WTC11 (cell line): ENCODE data around the gene GNPTG. TPM values are rescaled to one million over a fixed set of nuclear protein-coding genes. Genes with fewer than 3 reads are reported as not detected.
A peak's percentile ranks its signal among the peaks of the same experiment; 100 is the strongest.

Source experiments
- ATAC-seq: fragments of 200-7000 bp; cut with Tn5 transposase; 2 replicates; pipeline ENCODE4 v1.10.0; 2021; ENCODE audit warnings: mild to moderate bottlenecking, moderate library complexity
- CTCF ChIA-PET: fragments of 300-600 bp; sonication (Branson Sonifier 250); formaldehyde crosslinking; loops from one replicate; lab custom pipeline; 2021; ENCODE audit warnings: antibody characterized with exemption; lab: Charles Lee
- POLR2A ChIA-PET: fragments of 350-600 bp; sonication (Branson Sonifier 250); formaldehyde crosslinking; loops from one replicate; lab custom pipeline; 2021; ENCODE audit warnings: antibody characterized with exemption; lab: Charles Lee
- DNase-seq: peaks from one replicate; pipeline ENCODE4 v3.0.0; 2021; ENCODE audit warnings: low spot score
- H3K27ac Mint-ChIP-seq: 2 replicates; pipeline ENCODE4 v1.8.0; 2021; ENCODE audit warnings: mixed read lengths
- H3K27me3 Mint-ChIP-seq: 2 replicates; pipeline ENCODE4 v1.8.0; 2021; ENCODE audit warnings: low read depth, mild to moderate bottlenecking, moderate library complexity, mixed read lengths
- H3K36me3 Mint-ChIP-seq: 2 replicates; pipeline ENCODE4 v1.8.0; 2021; ENCODE audit warnings: mixed read lengths
- H3K4me1 Mint-ChIP-seq: 2 replicates; pipeline ENCODE4 v1.8.0; 2022; ENCODE audit warnings: mixed read lengths
- H3K4me3 Mint-ChIP-seq: 2 replicates; pipeline ENCODE4 v1.8.0; 2021; ENCODE audit warnings: mild to moderate bottlenecking, moderate library complexity, mixed read lengths
- H3K9me3 Mint-ChIP-seq: 2 replicates; pipeline ENCODE4 v1.8.0; 2021; ENCODE audit warnings: mixed read lengths
- ATF3 ChIP-seq: sonication (generic); formaldehyde crosslinking; conservative IDR thresholded peaks from 2 replicates; pipeline ENCODE4 v1.8.1; 2022; ENCODE audit warnings: mild to moderate bottlenecking, missing genetic modification reagents
- CBFB ChIP-seq: sonication (generic); formaldehyde crosslinking; IDR thresholded peaks from 2 replicates; pipeline ENCODE4 v1.8.1; 2022; ENCODE audit warnings: mild to moderate bottlenecking, low read depth, missing genetic modification reagents
- CREM ChIP-seq: sonication (generic); formaldehyde crosslinking; IDR thresholded peaks from 2 replicates; pipeline ENCODE4 v1.8.1; 2022; ENCODE audit warnings: mild to moderate bottlenecking, missing genetic modification reagents, moderate library complexity
- CTCF ChIP-seq: fragments of 200-600 bp; IDR thresholded peaks from 2 replicates; pipeline ENCODE4 v1.8.0; 2022; ENCODE audit warnings: antibody characterized with exemption
- E2F4 ChIP-seq: sonication (generic); formaldehyde crosslinking; IDR thresholded peaks from 2 replicates; pipeline ENCODE4 v1.8.1; 2022; ENCODE audit warnings: low read depth, mild to moderate bottlenecking, moderate library complexity, missing genetic modification reagents, borderline replicate concordance
- ELF4 ChIP-seq: sonication (generic); formaldehyde crosslinking; IDR thresholded peaks from 2 replicates; pipeline ENCODE4 v1.8.1; 2022; ENCODE audit warnings: low read depth, mild to moderate bottlenecking, moderate library complexity, missing genetic modification reagents
- EMX1 ChIP-seq: fragments of 250-450 bp; sonication (Bioruptor Pico); IDR thresholded peaks from 2 replicates; pipeline ENCODE4 v1.8.0; 2021; ENCODE audit warnings: mild to moderate bottlenecking
- GABPB1 ChIP-seq: sonication (generic); formaldehyde crosslinking; IDR thresholded peaks from 2 replicates; pipeline ENCODE4 v1.8.1; 2023; ENCODE audit warnings: mild to moderate bottlenecking, missing genetic modification reagents
- GTF2I ChIP-seq: fragments of 250-450 bp; sonication (Bioruptor Pico); conservative IDR thresholded peaks from 2 replicates; pipeline ENCODE4 v1.4.0; 2021; ENCODE audit warnings: mild to moderate bottlenecking
- HMGXB4 ChIP-seq: sonication (generic); formaldehyde crosslinking; IDR thresholded peaks from 2 replicates; pipeline ENCODE4 v1.8.1; 2023; ENCODE audit warnings: mild to moderate bottlenecking, moderate library complexity, missing genetic modification reagents
- JAZF1 ChIP-seq: fragments of 250-450 bp; sonication (Bioruptor Pico); IDR thresholded peaks from 2 replicates; pipeline ENCODE4 v1.9.0; 2021; ENCODE audit warnings: moderate library complexity, mild to moderate bottlenecking, inconsistent platforms
- NR2C2 ChIP-seq: sonication (generic); formaldehyde crosslinking; IDR thresholded peaks from 2 replicates; pipeline ENCODE4 v1.8.0; 2022; ENCODE audit warnings: mild to moderate bottlenecking, missing genetic modification reagents
- NR3C1 ChIP-seq: sonication (generic); formaldehyde crosslinking; conservative IDR thresholded peaks from 2 replicates; pipeline ENCODE4 v1.8.1; 2023; ENCODE audit warnings: low read depth, mild to moderate bottlenecking, missing genetic modification reagents
- RELA ChIP-seq: sonication (generic); formaldehyde crosslinking; IDR thresholded peaks from 2 replicates; pipeline ENCODE4 v1.8.1; 2022; ENCODE audit warnings: missing genetic modification reagents, mild to moderate bottlenecking, borderline replicate concordance
- RORB ChIP-seq: fragments of 250-450 bp; sonication (Bioruptor Pico); IDR thresholded peaks from 2 replicates; pipeline ENCODE4 v1.9.0; 2021; ENCODE audit warnings: mild to moderate bottlenecking
- SOX15 ChIP-seq: fragments of 250-450 bp; sonication (Bioruptor Pico); IDR thresholded peaks from 2 replicates; pipeline ENCODE4 v1.9.0; 2021; ENCODE audit warnings: mild to moderate bottlenecking
- SP1 ChIP-seq: sonication (generic); formaldehyde crosslinking; conservative IDR thresholded peaks from 2 replicates; pipeline ENCODE4 v1.8.1; 2022; ENCODE audit warnings: missing genetic modification reagents
- STAT6 ChIP-seq: sonication (generic); formaldehyde crosslinking; conservative IDR thresholded peaks from 2 replicates; pipeline ENCODE4 v1.8.1; 2023; ENCODE audit warnings: mild to moderate bottlenecking, low read depth, missing genetic modification reagents, moderate library complexity
- TEAD4 ChIP-seq: sonication (generic); formaldehyde crosslinking; IDR thresholded peaks from 2 replicates; pipeline ENCODE4 v1.8.0; 2022; ENCODE audit warnings: mild to moderate bottlenecking, missing genetic modification reagents
- ZMAT4 ChIP-seq: fragments of 250-450 bp; sonication (Bioruptor Pico); IDR thresholded peaks from 2 replicates; pipeline ENCODE4 v1.9.0; 2021; ENCODE audit warnings: mild to moderate bottlenecking
- ZNF396 ChIP-seq: fragments of 250-450 bp; sonication (Bioruptor Pico); IDR thresholded peaks from 2 replicates; pipeline ENCODE4 v1.8.0; 2021; ENCODE audit warnings: mild to moderate bottlenecking, moderate library complexity, borderline replicate concordance
- ZNF671 ChIP-seq: fragments of 250-450 bp; sonication (Bioruptor Pico); IDR thresholded peaks from 2 replicates; pipeline ENCODE4 v1.8.0; 2021; ENCODE audit warnings: mild to moderate bottlenecking
- total RNA-seq: library from RNA; stranded (reverse); gene quantifications from 3 replicates; pipeline ENCODE4 v1.2.3, GENCODE V29; 2021

The GNPTG gene
- total RNA-seq, 1 experiment from 2014 or later, result 35.9 TPM

GRCh38 chr16:1342526-1343427 is 9.0 kb upstream of the GNPTG start (continued):
- no peak for TF ChIP-seq ATF3 (CRISPR knock-in tag)
- no peak for TF ChIP-seq RELA
- 0 out of 2 replicates have a peak, but pooled peaks have one; percentile 11 for TF ChIP-seq GABPB1
- no peak for TF ChIP-seq ZMAT4 (CRISPR knock-in tag)
- TF ChIP-seq JAZF1 (CRISPR knock-in tag), result no peak
- no peak for TF ChIP-seq SOX15
- TF ChIP-seq TEAD4, result no peak
- TF ChIP-seq SP1 (CRISPR knock-in tag), result peak; percentile 98
- no peak for TF ChIP-seq CREM (CRISPR knock-in tag)
- no peak for TF ChIP-seq HMGXB4 (CRISPR knock-in tag)
- TF ChIP-seq ZNF671 (CRISPR knock-in tag), result no peak
- no peak for TF ChIP-seq ELF4 (CRISPR knock-in tag)
- TF ChIP-seq CBFB, result no peak
- TF ChIP-seq STAT6, result no peak
- no peak for TF ChIP-seq EMX1 (CRISPR knock-in tag)
- TF ChIP-seq ZNF396 (CRISPR knock-in tag), result no peak
- TF ChIP-seq RORB (CRISPR knock-in tag), result no peak
- TF ChIP-seq NR2C2 (CRISPR knock-in tag), result no peak
- TF ChIP-seq NR3C1 (CRISPR knock-in tag), result no peak

- TF ChIP-seq E2F4 (CRISPR knock-in tag), result no peak
- no peak for TF ChIP-seq GTF2I
- no peak for TF ChIP-seq CTCF
- no peaks in the 10 kb centered on the region for H3K9me3 Mint-ChIP-seq
- H3K27me3 Mint-ChIP-seq, result no peaks in the 10 kb centered on the region; the same call in 1 of the 2 replicates
- DNase-seq, result no peak
- ChIA-PET POLR2A (interaction anchor here (1.0 to 1.4 kb wide), 3 partner anchors 35 to 77 kb away, joined by 3 to 4 read pairs (median 3); partner anchors contain the start of genes UBE2I and UQCC4), CTCF (interaction anchor here (0.6 to 2.1 kb wide), 9 partner anchors 10 to 380 kb away, joined by 3 to 16 read pairs (median 4); partner anchors contain the start of genes BAIAP3 and UQCC4)
- peaks cover 4% of the 10 kb centered on the region for H3K4me1 Mint-ChIP-seq
- peak overlapping the region; percentile 36; the same call in 1 of the 2 replicates for H3K27ac Mint-ChIP-seq
- no peak for ATAC-seq
- H3K4me3 Mint-ChIP-seq, result peak overlapping the region; percentile 71
- no peaks in the 10 kb centered on the region; the same call in 1 of the 2 replicates for H3K36me3 Mint-ChIP-seq
Measured at GRCh38 chr16:1343428-1344242, 8.1 kb upstream of the GNPTG start.
